ENCODE data around the gene FBXO36.

DNA sequence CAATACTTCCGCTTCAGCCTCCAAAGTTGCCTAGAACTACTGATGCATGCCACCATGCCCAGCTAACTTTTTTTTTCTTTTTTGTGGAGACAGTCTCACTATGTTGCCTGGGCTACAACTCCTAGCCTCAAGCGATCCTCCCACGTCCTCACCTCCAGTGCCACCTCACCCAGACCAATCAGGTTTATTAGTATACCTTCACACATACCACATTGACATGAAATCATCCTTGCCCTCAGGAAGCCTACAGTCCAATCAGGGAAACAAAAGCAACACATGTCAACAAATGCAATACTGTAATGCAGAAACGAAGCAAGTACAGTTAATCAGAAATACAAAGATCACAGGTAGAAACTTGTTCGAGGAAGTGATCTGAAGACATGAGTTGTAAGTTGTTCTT lies 4.5 kb upstream of the FBXO36 start:
- TF ChIP-seq, protein P1, sequence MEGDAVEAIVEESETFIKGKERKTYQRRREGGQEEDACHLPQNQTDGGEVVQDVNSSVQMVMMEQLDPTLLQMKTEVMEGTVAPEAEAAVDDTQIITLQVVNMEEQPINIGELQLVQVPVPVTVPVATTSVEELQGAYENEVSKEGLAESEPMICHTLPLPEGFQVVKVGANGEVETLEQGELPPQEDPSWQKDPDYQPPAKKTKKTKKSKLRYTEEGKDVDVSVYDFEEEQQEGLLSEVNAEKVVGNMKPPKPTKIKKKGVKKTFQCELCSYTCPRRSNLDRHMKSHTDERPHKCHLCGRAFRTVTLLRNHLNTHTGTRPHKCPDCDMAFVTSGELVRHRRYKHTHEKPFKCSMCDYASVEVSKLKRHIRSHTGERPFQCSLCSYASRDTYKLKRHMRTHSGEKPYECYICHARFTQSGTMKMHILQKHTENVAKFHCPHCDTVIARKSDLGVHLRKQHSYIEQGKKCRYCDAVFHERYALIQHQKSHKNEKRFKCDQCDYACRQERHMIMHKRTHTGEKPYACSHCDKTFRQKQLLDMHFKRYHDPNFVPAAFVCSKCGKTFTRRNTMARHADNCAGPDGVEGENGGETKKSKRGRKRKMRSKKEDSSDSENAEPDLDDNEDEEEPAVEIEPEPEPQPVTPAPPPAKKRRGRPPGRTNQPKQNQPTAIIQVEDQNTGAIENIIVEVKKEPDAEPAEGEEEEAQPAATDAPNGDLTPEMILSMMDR (IDR thresholded peaks at IDR 0.05), result no peak
- TF ChIP-seq MAX (IDR thresholded peaks at IDR 0.05), result no peak
- no peak for TF ChIP-seq KDM1A (IDR thresholded peaks at IDR 0.05; ENCODE audit: low read depth)
- no peak for TF ChIP-seq REST (IDR thresholded peaks at IDR 0.05)
- no peak for TF ChIP-seq NR3C1 (IDR thresholded peaks at IDR 0.05)
- no peak for TF ChIP-seq POLR2A (IDR thresholded peaks at IDR 0.05; ENCODE audit: low read length)
- TF ChIP-seq HOXA7 (CRISPR knock-in tag; IDR thresholded peaks at IDR 0.05), result no peak
- TF ChIP-seq CEBPB (IDR thresholded peaks at IDR 0.05), result no peak
- no peak for TF ChIP-seq MAFK (IDR thresholded peaks at IDR 0.05; ENCODE audit: partially characterized antibody)
- no peak for TF ChIP-seq RFX5 (IDR thresholded peaks at IDR 0.05)
- no peak for TF ChIP-seq HMGXB4 (CRISPR knock-in tag; IDR thresholded peaks at IDR 0.05; ENCODE audit: borderline replicate concordance)
- no peak for TF ChIP-seq RCOR1 (IDR thresholded peaks at IDR 0.05; ENCODE audit: low read depth, low read length)
- TF ChIP-seq TP53 (CRISPR knock-in tag; IDR thresholded peaks at IDR 0.05), result no peak

Data from A549 (cell line).